Measurements from ENCODE around the gene OPN4.
"Not testable (repeated sequence)": the region's sequence is repeated elsewhere in the genome, so short reads cannot be mapped to it uniquely, and the experiment has no call there.

Gene OPN4, protein sequence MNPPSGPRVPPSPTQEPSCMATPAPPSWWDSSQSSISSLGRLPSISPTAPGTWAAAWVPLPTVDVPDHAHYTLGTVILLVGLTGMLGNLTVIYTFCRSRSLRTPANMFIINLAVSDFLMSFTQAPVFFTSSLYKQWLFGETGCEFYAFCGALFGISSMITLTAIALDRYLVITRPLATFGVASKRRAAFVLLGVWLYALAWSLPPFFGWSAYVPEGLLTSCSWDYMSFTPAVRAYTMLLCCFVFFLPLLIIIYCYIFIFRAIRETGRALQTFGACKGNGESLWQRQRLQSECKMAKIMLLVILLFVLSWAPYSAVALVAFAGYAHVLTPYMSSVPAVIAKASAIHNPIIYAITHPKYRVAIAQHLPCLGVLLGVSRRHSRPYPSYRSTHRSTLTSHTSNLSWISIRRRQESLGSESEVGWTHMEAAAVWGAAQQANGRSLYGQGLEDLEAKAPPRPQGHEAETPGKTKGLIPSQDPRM

DNA sequence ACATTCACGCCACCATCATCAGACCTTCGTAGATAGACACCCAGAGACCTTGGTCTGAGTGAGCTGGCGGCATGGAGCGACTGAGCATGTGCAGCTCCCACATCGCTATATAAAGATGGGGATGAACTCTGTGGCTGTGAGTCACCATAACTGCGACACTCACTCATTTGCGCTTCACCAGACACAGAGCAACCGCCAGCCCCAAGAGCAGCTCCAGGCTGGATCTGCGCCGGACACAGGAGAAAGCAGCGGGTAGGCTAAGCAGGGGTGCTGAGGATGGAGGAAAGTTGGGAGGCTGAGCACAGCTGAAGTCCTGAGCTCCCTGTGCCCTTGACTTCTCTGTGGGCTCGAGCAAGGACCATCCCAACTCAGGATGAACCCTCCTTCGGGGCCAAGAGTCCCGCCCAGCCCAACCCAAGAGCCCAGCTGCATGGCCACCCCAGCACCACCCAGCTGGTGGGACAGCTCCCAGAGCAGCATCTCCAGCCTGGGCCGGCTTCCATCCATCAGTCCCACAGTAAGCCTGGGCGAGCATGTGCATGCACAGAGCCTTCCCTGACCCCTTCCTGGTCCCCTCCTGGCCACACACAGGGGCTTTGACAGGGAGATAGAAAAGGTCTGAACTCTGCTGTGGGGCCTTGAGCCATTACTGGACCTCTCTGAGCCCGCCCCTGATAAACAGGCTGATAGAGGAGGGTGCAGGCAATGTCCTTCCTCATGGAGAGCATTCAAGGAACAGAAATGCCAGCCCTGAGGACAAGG lies at the start of gene OPN4:
TSS of gene OPN4 (plus strand) at position 137 of the 762 bp plus-strand sequence. CDS start at position 374, 237 bp downstream.
- no peak for DNase-seq

GRCh38 chr10:86607674-86608073 lies 46.7 kb upstream of the OPN4 start:
- DNase-seq: no peak

- DNase-seq: no peak
These were observed 44.4 kb upstream of the OPN4 start for GRCh38 chr10:86609920-86610319.

DNA sequence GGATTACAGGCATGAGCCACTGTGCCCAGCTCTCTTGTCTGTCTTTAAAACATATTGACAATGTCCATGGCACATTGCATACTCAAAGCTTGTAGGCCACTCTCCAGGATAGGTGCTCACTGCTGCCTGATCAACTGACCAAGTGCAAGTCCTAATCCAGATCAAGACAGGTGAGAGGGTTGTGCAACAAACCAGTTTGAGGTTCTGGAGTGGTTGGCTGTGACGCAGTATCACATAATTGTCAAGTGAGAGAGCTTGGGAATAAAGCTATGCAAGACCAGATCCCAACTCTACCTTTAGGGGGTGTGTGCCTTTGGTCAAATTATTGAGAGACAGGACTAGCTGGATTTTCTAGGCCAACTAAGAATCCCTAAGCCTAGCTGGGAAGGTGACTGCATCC lies 43.0 kb upstream of the OPN4 start:
- DNase-seq: no peak

- no peak for DNase-seq
These were observed 41.3 kb upstream of the OPN4 start for GRCh38 chr10:86613096-86613495.

GRCh38 chr10:86613905-86614304 lies 40.4 kb upstream of the OPN4 start:
- DNase-seq: no peak

DNA sequence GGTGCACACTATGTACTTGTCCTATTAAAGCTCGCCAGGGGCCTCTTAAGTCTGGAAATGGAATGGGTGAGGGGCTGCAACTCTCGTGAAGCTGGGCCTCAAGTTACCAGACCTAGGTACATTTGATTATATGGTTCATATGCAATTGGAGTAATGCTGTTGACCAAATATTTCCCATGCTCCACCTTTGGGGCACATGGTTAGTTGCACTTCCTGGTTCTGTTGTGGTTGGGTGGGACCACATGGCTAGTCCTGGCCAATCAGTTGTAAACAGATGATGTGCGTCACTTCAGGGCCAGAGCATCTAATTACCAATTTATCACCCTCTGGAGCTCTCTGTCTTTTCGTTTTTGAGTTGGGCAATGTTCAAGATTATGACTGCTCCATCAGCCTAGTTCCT lies 39.5 kb upstream of the OPN4 start:
- DNase-seq: no peak

GRCh38 chr10:86617278-86617677 lies 37.1 kb upstream of the OPN4 start:
- DNase-seq: not testable (repeated sequence)

- no peak for DNase-seq
These were observed 26.0 kb upstream of the OPN4 start for GRCh38 chr10:86628311-86628710.

DNA sequence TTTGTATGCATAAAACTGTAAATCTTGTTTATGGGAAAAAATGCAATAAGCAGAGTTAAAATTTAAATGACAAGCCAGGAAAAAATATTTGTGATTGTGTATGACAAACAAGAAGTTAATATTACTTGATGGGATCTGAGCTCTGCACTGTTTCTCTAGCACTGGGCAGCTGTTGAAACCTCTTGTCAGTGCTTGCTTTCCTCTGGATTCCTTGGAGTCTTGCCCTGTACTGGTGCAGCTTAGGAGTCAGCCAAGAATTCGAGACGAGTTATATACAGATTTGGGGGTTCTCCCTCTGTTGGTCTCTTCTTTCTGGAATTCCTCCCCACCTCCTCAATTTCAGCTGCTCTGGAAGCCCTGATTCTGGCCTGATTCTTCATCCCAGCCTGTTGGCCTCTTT lies 24.3 kb upstream of the OPN4 start:
- no peak for DNase-seq

- DNase-seq: no peak
These were observed 22.1 kb upstream of the OPN4 start for GRCh38 chr10:86632009-86632800.

DNA sequence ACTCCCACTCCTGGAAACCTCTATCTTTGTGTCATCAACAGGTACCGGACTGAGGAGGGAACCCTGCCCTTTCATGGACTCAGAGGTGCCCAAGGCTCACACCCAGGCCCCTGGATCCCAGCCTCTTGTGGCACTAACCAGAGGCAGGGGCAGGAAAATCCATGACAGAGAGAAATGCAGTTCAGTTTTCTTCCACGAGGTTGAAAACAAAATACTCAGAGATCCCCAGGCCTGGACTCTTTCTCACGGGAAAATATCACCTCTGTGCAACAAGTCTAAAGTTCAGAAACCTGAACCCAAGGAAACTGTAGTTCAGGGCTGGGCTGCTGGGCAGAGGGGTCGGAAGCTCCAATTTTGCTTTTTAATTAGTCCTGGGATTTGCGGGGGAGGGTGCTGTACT lies 21.4 kb upstream of the OPN4 start:
- DNase-seq: no peak

DNA sequence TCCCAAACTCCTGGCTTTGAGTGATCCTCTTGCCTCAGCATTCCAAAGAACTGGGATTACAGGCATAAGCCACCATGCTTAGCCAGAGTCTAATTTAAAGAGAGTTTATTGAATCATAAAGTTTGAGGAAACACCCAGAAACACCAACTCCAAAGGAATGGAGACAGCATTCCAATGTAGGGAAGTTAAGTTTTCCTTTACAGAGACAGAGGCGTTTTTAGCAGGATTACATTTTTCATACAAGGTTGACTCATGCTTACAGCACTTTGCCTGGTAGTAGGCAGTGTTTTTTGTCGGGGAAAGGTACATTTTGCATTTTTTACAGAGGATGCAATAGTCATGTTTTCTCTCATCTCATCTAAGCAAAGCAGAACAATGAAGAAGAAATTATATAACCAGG lies 18.9 kb upstream of the OPN4 start:
- DNase-seq: no peak

GRCh38 chr10:86636311-86636710 lies 18.0 kb upstream of the OPN4 start:
- DNase-seq: no peak

DNA sequence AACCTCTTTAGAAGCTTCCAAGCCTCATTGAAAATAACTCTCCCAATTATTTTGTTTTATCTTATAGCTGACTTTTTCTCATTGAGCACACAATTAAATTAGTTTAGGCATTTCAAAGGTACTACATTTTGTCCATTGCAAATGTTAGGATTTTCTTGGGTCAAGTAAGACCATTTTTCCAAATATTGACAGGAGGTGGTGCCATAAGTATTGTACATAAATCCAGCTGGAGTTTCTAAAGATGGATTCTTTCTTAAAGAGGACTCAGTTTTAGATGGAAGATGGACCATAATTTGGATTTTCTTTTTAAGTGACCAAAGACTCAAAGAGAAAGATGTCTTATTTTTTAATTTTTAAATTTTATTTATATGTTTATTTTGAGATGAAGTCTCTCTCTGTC lies 12.3 kb upstream of the OPN4 start:
- no peak for DNase-seq

DNA sequence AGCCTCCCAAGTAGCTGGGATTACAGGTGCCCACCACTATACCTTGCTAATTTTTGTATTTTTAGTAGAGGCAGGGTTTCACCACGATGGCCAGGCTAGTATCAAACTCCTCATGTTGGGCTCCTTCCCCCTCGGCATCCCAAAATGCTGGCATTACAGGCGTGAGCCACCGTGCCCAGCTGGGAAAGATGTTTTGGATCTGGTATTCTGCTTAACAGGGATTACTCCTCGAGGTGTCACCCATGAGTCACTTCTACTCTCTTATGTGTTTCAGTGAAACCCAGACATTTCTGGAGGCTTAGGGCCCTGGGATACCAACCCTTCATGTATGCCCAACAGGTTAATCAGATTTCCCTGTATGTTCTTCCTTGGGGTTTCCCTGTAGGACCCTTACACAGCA lies 11.8 kb upstream of the OPN4 start:
- no peak for DNase-seq

GRCh38 chr10:86644152-86644793 lies 10.1 kb upstream of the OPN4 start:
- no peak for DNase-seq

DNA sequence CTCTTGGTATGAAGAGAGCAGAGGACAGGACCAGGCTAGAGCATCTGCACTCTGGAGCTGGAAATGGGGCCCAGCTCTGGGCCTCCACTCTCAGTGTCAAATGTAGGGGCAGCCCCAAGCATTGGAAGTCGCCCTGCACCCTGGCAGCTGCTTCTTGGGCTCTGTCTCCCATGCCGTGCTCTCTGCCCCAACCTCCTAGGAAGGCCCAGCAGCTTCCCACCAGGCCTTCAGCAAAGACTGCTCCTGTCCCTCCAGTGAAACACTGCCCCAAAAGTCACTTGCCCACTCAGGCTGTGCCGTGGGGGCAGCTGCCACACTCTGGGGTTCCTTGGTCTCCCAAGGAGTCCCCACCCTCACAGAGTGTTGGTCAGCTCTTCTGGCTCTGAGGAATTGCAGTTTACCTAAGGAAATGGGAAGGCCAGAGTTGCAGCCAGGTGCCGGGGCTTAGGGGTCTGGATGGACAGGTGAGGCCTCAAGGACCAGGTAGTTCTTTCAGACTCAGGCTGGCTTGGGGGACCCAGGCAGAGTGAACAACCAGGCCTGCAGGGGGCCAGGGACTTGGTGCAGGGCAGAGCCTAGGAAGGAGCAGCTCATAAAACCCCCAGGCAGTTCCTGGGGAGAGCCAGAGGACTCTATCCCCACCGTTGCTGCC lies 9.4 kb upstream of the OPN4 start:
- no peak for DNase-seq

DNA sequence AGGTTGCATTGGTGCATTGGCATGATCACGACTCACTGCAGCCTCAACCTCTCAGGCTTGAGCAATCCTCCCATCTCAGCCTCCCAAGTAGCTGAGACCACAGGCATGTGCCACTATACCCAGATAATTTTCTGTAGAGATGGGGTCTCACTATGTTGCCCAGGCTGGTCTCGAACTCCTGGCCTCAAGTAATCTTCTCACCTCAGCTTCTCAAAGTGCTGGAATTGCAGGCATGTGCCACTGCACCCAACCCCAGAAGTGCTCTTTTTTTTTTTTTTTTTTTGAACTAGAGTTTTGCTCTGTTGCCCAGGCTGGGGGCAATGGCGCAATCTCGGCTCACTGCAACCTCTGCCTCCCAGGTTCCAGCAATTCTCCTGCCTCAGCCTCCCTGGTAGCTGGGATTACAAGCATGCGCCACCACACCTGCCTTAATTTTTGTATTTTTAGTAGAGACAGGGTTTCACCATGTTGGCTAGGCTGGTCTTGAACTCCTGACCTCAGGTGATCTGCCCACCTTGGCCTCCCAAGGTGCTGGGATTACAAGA lies 8.7 kb upstream of the OPN4 start:
- not testable (repeated sequence) for DNase-seq

DNA sequence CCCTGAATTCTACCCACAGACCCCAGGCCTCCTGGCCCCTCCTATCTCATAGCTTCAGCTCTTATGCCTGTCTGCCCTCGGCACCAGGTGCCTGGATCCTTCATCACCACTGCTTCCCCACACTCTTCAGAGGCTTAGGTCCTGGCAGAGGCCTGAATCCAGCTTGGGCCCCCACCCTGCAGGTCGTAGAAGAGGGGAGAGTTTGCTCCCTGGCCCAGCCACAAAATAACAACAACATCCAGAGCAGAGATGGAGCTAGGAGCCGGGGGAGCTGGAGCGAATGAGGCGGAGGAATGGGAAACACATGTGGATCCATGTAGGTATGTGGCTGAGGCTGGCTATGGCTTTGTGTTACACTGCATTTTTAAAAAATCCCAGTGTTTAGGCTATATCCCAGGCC lies 7.8 kb upstream of the OPN4 start:
- DNase-seq: no peak

DNA sequence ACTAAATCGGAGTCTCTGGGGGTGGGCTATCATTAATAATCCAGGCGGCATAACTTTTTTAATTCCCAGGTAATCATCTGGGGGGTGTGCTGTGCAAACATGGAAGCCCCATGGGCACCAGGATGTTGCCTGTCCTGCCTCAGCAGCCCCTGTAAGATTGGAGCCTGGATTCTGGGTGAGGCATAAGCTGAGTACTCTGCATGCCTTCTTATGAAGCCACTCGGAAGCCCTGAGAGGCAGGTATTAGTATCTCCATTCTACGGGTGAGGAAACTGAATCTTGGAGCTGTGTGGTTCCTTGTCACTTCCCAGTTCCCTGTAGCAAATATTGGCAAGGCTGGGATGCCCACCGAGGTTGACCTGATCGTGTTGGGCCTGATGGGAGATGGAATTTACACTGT lies 7.4 kb upstream of the OPN4 start:
- DNase-seq: no peak

Measured in NCI-H187 treated with DMSO at 0.1 percent for 48 hours (cell line).